Prostate gland (tissue), 2 donors: ENCODE data around the gene MRPS25.

Experiments used
- CTCF ChIP-seq, 4 experiments: fragments of 200-600 bp in 2 of 4; fragments of 450-650 bp in 2 of 4; sonication (generic) in 2 of 4; IDR thresholded peaks; 1 replicate in 3 of 4; 2 replicates in 1 of 4; pipeline ENCODE4 v1.5.1; 2016 to 2019; ENCODE audit warnings: antibody characterized with exemption in 4 of 4, mild to moderate bottlenecking in 2 of 4, moderate library complexity in 2 of 4
- POLR2A ChIP-seq: fragments of 450-650 bp; IDR thresholded peaks from one replicate; pipeline ENCODE4 v1.6.1; 2016; ENCODE audit warnings: antibody characterized with exemption, mild to moderate bottlenecking
- POLR2AphosphoS5 ChIP-seq: sonication (generic); formaldehyde crosslinking; IDR thresholded peaks from one replicate; pipeline ENCODE4 v1.6.1; 2017; ENCODE audit warnings: antibody characterized with exemption

GRCh38 chr3:15060029-15060428 is 5.1 kb downstream of the MRPS25 start:
- TF ChIP-seq POLR2A = no peak
- no peak for TF ChIP-seq CTCF (IDR thresholded peaks at IDR 0.05)
- no peak for TF ChIP-seq POLR2AphosphoS5
